Ishikawa (cell line): ENCODE data around the gene SH3D21.

Source experiments
- FOXM1 ChIP-seq: IDR thresholded peaks from 2 replicates; pipeline ENCODE4 v1.6.1; 2012; ENCODE audit warnings: low read depth, borderline replicate concordance
- TAF1 ChIP-seq: IDR thresholded peaks from 2 replicates; pipeline ENCODE4 v1.6.1; 2012; ENCODE audit warnings: low read depth, mild to moderate bottlenecking
- TF ChIP-seq, protein P1 (sequence below): IDR thresholded peaks from 2 replicates; pipeline ENCODE4 v1.6.1; 2012; ENCODE audit warnings: low read depth, mild to moderate bottlenecking

DNA sequence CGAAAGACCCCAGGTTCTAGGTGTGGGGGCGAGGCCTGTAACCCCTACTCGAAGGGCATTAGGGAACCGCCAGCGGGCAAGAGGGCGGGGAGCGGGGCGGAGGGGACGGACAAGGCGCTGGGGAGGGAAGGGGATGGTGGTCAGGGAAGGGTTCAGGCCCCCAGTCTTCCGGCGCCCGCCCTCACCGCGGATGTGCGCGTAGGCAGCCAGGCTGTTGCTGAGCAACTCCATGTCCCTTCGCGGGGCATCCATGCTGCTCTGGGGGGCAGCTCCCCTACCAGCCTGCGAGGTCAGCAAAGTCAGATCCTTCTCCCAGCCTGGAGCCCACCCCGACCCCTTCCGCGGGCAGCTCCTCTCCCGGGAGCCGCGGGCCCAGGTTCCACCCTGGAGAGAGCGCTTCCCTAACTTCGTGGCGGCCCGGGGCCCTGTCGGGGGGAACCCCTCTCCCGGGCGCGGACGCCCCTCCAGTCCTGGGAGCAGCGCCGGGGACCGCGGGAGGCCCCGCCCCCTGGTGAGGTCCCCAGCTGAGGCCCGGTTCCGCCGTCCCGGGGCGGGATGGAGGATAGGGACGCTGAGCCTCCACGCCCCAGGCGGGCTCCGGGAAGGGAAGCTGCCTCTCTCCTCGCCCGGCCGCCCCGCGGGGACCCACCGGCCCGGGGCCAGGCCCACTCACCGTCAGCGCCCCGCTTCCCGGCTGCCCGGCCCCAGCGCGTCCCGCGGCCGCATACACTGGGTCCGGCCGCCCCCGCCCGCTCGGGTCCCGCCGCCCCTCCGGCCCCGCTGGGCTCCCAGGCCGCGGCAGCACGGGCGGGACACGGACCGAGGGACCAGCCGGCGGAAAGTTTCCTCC is 16.8 kb downstream of the SH3D21 start:
- TF ChIP-seq, protein P1, sequence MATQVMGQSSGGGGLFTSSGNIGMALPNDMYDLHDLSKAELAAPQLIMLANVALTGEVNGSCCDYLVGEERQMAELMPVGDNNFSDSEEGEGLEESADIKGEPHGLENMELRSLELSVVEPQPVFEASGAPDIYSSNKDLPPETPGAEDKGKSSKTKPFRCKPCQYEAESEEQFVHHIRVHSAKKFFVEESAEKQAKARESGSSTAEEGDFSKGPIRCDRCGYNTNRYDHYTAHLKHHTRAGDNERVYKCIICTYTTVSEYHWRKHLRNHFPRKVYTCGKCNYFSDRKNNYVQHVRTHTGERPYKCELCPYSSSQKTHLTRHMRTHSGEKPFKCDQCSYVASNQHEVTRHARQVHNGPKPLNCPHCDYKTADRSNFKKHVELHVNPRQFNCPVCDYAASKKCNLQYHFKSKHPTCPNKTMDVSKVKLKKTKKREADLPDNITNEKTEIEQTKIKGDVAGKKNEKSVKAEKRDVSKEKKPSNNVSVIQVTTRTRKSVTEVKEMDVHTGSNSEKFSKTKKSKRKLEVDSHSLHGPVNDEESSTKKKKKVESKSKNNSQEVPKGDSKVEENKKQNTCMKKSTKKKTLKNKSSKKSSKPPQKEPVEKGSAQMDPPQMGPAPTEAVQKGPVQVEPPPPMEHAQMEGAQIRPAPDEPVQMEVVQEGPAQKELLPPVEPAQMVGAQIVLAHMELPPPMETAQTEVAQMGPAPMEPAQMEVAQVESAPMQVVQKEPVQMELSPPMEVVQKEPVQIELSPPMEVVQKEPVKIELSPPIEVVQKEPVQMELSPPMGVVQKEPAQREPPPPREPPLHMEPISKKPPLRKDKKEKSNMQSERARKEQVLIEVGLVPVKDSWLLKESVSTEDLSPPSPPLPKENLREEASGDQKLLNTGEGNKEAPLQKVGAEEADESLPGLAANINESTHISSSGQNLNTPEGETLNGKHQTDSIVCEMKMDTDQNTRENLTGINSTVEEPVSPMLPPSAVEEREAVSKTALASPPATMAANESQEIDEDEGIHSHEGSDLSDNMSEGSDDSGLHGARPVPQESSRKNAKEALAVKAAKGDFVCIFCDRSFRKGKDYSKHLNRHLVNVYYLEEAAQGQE, result no peak
- TF ChIP-seq TAF1 (no peak), FOXM1 (no peak)
